GM18508 (cell line): ENCODE data around the gene ACSM5.
"Not testable (repeated sequence)": the region's sequence is repeated elsewhere in the genome, so short reads cannot be mapped to it uniquely, and the experiment has no call there.

ENCODE experiments used
- ATAC-seq: cut with Tn5 transposase; IDR thresholded peaks from one replicate; pipeline ENCODE4 v1.9.1; 2021; ENCODE audit warnings: moderate number of reproducible peaks; ENCODE audit not compliant: insufficient read depth, unreplicated experiment

The ACSM5 gene

GRCh38 chr16:20397468-20398074 is 11.8 kb upstream of the ACSM5 start:
- no peak for ATAC-seq

DNA sequence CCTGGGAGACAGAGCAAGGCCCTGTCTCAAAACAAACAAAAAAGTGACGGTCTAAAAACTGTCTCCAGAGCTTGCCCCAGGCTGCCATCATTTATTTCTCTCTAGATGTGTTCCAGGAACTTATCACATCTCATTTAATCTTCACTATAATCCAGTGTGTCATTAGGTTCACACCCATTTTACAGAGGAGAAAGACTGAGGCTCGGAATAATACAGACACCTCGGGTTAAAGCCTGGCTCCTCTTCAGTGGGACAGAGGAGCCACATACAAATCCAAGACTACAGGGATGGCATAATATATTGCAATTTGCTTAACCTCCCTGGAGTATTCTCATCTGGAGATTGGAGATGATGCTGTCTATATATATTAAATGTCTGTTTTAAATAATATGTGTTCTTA is 10.7 kb upstream of the ACSM5 start:
- no peak for ATAC-seq

- ATAC-seq, result no peak
Measured at GRCh38 chr16:20399185-20399584, 10.1 kb upstream of the ACSM5 start.

DNA sequence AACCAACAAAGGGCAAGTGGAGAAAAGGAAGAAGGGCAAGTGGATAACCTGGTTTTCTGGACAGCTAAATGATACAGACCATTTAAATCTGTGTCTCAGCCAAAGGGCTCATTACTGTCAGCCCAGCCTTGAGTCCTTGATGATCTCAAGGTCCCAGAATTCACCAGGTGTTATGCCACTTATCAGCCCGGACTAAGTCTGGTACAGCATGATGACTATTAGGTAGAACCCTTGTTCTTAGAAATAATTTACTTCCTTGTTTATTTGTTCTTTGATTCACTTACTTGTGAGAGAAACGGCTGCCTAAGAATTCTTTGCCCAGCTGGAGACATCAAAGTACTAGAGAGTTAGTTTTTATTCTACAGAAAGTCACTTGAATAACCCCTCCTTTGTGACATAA is 8.3 kb upstream of the ACSM5 start:
- no peak for ATAC-seq

GRCh38 chr16:20401475-20402016 is 7.8 kb upstream of the ACSM5 start:
- no peak for ATAC-seq

- no peak for ATAC-seq
Measured at GRCh38 chr16:20402651-20403050, 6.7 kb upstream of the ACSM5 start.

GRCh38 chr16:20404637-20405036 is 4.7 kb upstream of the ACSM5 start, which contains the start of gene PDILT:
TSS of gene PDILT (minus strand) at chr16:20404737. CDS start at chr16:20399300, 5,437 bp downstream.
- no peak for ATAC-seq

DNA sequence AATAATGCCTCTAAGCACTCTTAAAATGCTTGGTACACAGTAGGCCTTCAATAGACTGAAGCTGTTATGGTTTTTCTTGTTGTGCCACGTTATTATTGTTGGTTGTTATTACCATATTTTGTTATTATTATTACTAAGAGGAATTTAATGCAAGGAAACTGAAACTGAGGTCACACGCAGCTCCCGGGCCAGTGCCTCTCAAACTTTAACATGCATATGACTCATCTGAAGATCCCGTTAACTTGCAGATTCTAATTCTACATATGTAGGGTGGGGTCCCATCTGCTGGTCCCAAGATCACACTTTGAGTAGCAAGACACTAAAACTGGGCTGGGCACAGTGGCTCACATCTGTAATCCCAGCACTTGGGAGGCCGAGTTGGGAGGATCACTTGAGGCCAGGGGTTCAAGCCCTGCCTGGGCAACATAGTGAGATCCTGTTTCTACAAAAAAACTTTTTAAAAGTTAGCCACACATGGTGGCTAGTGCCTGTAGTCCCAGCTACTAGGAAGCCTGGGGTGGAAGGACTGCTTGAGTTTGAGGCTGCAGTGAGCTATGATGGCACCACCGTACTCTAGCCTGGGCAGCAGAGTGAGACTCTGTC is 888 bp downstream of the ACSM5 start:
- peak; percentile 59 for ATAC-seq

GRCh38 chr16:20411055-20411454 is 1.7 kb downstream of the ACSM5 start:
- no peak for ATAC-seq

DNA sequence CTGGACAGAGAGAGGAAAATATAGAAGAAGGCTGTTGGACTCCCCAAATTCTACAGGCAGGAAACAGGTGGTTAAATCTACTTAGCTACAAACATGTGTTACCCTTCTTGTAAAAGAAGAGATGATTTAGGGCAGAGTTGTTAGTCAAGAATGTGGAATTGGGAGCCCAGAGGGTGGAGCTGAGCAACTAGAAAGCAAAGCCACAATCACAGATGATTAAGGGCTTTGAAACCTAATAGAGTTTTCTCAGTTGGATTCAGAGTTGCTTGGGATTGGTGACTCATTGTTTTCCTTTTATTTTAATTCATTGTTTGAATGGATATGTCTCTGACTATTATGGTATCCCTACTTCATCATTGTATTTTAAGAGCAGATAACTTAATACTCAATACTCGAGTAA is 6.2 kb downstream of the ACSM5 start:
- no peak for ATAC-seq

- not testable (repeated sequence) for ATAC-seq
Measured at GRCh38 chr16:20419093-20419492, 9.8 kb downstream of the ACSM5 start.

GRCh38 chr16:20421748-20422147 is 12.4 kb downstream of the ACSM5 start:
- not testable (repeated sequence) for ATAC-seq

GRCh38 chr16:20423772-20424128 is 14.4 kb downstream of the ACSM5 start:
- not testable (repeated sequence) for ATAC-seq

DNA sequence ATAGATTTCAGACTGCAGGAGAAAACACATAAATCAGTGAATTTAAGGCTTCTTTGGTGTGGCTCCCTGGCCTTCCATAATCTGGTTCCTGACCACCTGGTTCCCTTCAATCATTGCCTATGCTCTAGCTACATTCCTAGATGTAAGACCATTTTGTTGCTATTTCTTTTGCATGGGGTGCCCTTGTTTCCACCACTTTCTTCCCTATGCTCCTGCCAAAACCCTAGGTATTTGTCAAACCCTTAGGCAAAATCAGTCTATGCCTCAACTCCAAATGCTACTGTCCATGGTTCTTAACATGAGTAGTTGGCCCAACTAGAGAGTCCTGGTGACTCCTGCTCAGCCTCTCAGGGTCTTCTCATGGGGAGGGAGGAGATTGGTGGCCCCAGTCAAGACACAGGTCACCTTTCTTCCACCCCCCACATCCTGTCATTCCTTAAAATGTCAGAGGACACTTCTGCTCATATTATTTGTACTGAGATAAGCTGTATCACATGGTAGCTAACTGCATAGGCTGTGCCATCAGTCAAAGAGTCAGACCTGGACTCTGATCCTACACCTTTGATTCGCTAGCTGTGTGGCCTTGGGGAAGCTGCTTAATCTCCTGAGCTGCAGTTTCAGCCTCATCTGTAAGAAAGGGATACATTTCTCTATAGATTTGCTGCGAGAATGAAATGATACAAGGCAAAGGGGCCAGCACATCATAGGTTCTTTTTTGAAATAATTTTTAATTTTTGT is 15.0 kb downstream of the ACSM5 start:
- ATAC-seq, result no peak

DNA sequence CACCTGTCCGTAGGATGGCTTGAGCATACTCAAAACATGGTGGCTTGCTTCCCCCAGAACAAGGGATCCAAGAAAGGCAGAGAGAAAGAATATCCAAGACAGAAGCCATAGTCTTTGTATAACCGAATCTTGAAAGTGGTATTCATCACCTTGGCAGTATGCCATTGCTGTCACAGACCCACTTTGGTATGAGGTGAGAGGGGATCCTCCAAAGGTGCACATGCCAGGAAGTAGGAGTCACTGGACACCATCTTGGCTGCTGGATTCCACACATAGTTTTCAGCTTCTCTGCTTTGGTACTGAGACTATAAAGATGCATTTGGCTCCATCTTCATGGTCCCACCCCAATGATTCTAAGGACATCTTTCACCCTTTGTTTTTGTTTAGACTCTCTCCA is 18.1 kb downstream of the ACSM5 start:
- ATAC-seq, result not testable (repeated sequence)

- ATAC-seq, result not testable (repeated sequence)
Measured at GRCh38 chr16:20429499-20429898, 20.2 kb downstream of the ACSM5 start.

DNA sequence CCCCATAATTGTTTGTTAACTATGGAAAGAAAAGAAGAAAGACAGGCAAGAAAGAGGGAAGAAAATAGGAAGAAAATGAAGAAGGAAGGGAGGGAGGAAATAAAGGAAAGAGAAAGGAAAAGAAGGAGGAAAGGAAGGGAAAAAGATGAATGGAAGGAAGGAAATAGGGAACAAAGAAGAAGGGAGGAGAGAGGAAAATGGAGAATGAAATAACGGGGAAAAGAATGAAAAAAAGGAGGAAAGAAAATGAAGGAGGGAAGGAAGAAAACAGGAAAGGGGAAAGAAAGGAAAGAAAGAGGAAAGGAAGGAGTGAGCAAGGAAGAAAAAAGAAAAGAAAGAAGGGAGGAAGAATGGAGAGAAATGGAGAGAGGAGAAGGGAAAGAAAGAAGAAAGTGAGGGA is 21.1 kb downstream of the ACSM5 start:
- ATAC-seq, result not testable (repeated sequence)

GRCh38 chr16:20430948-20431347 is 21.6 kb downstream of the ACSM5 start:
- ATAC-seq, result no peak

DNA sequence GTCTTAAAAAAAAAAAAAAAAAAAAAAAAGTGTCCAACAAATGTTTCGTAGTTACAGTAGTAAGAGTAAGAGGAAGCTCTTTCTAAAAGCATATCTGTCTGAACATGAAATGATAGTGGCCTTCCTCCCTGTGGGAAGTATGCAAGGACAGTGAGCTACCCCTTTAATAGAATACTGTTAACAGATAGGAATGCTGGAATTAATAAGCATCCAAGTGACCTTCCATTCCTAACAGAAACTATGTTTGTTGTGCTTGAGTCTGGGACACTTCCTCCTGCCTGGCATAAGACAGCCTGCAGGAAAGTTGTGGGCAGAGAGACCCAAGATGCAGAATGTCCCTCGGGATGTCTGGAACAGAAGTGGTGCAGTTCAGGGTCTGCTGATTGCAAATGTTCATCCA is 29.6 kb downstream of the ACSM5 start:
- not testable (repeated sequence) for ATAC-seq

- not testable (repeated sequence) for ATAC-seq
Measured at GRCh38 chr16:20439820-20440231, 30.5 kb downstream of the ACSM5 start.

GRCh38 chr16:20440731-20441130 is 31.4 kb downstream of the ACSM5 start:
- ATAC-seq, result not testable (repeated sequence)
